ENCODE results near the gene PARN. TPM values are rescaled to one million over a fixed set of nuclear protein-coding genes. Genes with fewer than 3 reads are reported as not detected.

PARN gene
- total and polyA plus RNA-seq, 2 experiments from 2014 or later, result 32.5 to 61.3 TPM

GRCh38 chr16:14549789-14550153 is 80.3 kb downstream of the PARN start (continued):
- no peak for TF ChIP-seq ETS1 (IDR thresholded peaks at IDR 0.05)
- TF ChIP-seq NANOG (IDR thresholded peaks at IDR 0.05; ENCODE audit: borderline replicate concordance), result no peak
- no peak for TF ChIP-seq CTCF (conservative IDR thresholded peaks at IDR 0.05; ENCODE audit: low read depth in 2 of 2)
- TF ChIP-seq POLR2AphosphoS5 (IDR thresholded peaks at IDR 0.05; ENCODE audit: low read depth), result no peak
- no peak for TF ChIP-seq EZH2 (IDR thresholded peaks at IDR 0.05; ENCODE audit: low read depth, unreplicated experiment)
- no peak for TF ChIP-seq ZNF114 (CRISPR knock-in tag; IDR thresholded peaks at IDR 0.05)
- no peak for TF ChIP-seq REST (IDR thresholded peaks at IDR 0.05; ENCODE audit: unreplicated experiment)

GRCh38 chr16:14548933-14549788 is 80.9 kb downstream of the PARN start:
- TF ChIP-seq NANOG (IDR thresholded peaks at IDR 0.05; ENCODE audit: borderline replicate concordance), result no peak
- 0 out of 2 replicates have a peak, but pooled peaks have one; percentile 6 for TF ChIP-seq CREB1 (CRISPR knock-in tag; IDR thresholded peaks at IDR 0.05; ENCODE audit: low read depth)
- H2AFZ ChIP-seq, result no peak overlapping the region
- no peaks in the 10 kb centered on the region for H3K27me3 ChIP-seq (ENCODE audit: insufficient read depth)
- H3F3A ChIP-seq (replicated peaks; ENCODE audit: low read depth), result no peaks in the 10 kb centered on the region; the same call in 1 of the 2 replicates
- no peaks in the 10 kb centered on the region for H3K27me3 Mint-ChIP-seq (ENCODE audit: insufficient read depth, low read depth, poor library complexity)
- H3K4me2 ChIP-seq, result 0 out of 2 replicates have a peak overlapping the region, but pooled peaks have one; percentile 29
- H3K36me3 Mint-ChIP-seq (ENCODE audit: low read depth), result peaks cover 18% of the 10 kb centered on the region; the same call in 2 of the 3 replicates
- H3K36me3 ChIP-seq (ENCODE audit: insufficient read depth), result no peaks in the 10 kb centered on the region
- H3K4me3 ChIP-seq, result no peak overlapping the region
- no peaks in the 10 kb centered on the region for H4K20me1 ChIP-seq (replicated peaks; ENCODE audit: insufficient read depth)
- H3K4me1 ChIP-seq (ENCODE audit: insufficient read depth), result peaks cover 24% of the 10 kb centered on the region
- H3K9me3 Mint-ChIP-seq, result no peaks in the 10 kb centered on the region
- peak overlapping the region; percentile 79 for H3K27ac ChIP-seq (ENCODE audit: low read depth)
- H3K79me2 ChIP-seq (replicated peaks; ENCODE audit: insufficient read depth), result peaks cover 6% of the 10 kb centered on the region
- DNase-seq (ENCODE audit: low spot score), result peak; percentile 20
- H3K4me3 Mint-ChIP-seq, result no peak overlapping the region
- H3K9me2 ChIP-seq (ENCODE audit: insufficient read depth), result no peaks in the 10 kb centered on the region
- peak; percentile 65 for ATAC-seq
- H3K4me1 Mint-ChIP-seq, result peaks cover 28% of the 10 kb centered on the region
- H3K27ac Mint-ChIP-seq, result peak overlapping the region; percentile 81

All from GM23338 (cell line).